Urinary bladder (tissue), 4 donors: Measurements from ENCODE around the gene VCAM1. TPM values are rescaled to one million over a fixed set of nuclear protein-coding genes. Genes with fewer than 3 reads are reported as not detected.
A peak's percentile ranks its signal among the peaks of the same experiment; 100 is the strongest.
"Not testable (repeated sequence)": the region's sequence is repeated elsewhere in the genome, so short reads cannot be mapped to it uniquely, and the experiment has no call there.

ENCODE experiments used
- DNase-seq: peaks from one replicate; pipeline ENCODE4 v3.0.0-alpha.2; 2015; ENCODE audit errors: extremely low spot score
- H3K27ac ChIP-seq: one replicate; pipeline ENCODE4 v1.5.1; 2013; ENCODE audit warnings: low read depth, mild to moderate bottlenecking, moderate library complexity
- H3K36me3 ChIP-seq: one replicate; pipeline ENCODE4 v1.6.1; 2013; ENCODE audit warnings: mild to moderate bottlenecking, moderate library complexity; ENCODE audit not compliant: insufficient read depth
- H3K4me1 ChIP-seq: one replicate; pipeline ENCODE4 v1.6.1; 2013; ENCODE audit warnings: mild to moderate bottlenecking, moderate library complexity; ENCODE audit not compliant: insufficient read depth
- H3K4me3 ChIP-seq: one replicate; pipeline ENCODE4 v1.5.1; 2013; ENCODE audit warnings: low read depth, low read length
- WGBS: extraction: QIAGEN DNeasy Blood & Tissue Kit; methylation state at CpG from one replicate; pipeline ENCODE4 v1.1.7; 2013; 5-methylcytosine and 5-hydroxymethylcytosine counted together
- polyA plus RNA-seq: library from polyadenylated mRNA; stranded (reverse); fragments of 200-250 nt; gene quantifications from one replicate; pipeline ENCODE4 v1.2.3, GENCODE V29; 2013
- total RNA-seq: library from RNA; depleted of rRNA; stranded (reverse); fragments of >200 nt; gene quantifications from one replicate; pipeline ENCODE4 v1.2.3, GENCODE V29; 2014
- donor health status: healthy with polysubstance abuse.
- donor health status: healthy.

The VCAM1 gene
- total and polyA plus RNA-seq, 2 donors = 13.2 to 136 TPM

DNA sequence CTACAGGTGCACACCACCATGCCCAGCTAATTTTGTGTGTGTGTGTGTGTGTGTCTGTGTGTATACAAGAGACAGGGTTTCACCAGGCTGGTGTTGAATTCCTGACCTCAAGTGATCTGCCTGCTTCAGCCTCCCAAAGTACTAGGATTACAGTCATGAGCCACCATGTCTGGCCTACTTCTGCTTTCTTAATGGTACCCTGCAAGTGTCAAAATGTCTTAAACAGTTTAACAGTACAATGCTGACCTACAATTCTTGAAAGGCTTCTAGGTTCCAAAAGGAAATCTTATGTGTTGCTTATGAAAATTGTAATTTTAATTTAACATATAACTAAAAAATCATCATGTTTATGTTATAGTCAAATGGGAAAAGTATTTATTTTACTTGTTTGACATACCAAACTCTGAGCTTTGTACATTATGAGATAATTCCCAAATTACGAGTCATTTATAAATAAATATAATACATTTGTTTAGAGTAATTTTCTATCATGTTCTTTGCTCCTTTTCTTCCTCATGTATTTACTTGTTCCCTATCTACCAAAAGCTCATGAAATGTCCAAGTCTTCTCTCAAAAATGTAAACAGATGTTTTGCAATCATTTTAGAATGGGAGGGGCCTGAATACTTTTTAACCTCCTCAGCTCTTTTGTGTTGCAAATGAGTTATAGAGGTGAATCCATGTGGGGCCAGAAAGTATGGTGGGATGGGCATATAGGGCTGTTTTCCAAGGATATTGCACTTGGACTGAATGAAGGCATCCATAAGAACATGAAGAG, 8.4 kb upstream of the VCAM1 start:
- no peak overlapping the region for H3K27ac ChIP-seq
- 43% methylated on average over 1 of the region's 1 CpG for WGBS
- DNase-seq = no peak
- H3K4me1 ChIP-seq = no peaks in the 10 kb centered on the region
- no peaks in the 10 kb centered on the region for H3K36me3 ChIP-seq
- H3K4me3 ChIP-seq = no peak overlapping the region

DNA sequence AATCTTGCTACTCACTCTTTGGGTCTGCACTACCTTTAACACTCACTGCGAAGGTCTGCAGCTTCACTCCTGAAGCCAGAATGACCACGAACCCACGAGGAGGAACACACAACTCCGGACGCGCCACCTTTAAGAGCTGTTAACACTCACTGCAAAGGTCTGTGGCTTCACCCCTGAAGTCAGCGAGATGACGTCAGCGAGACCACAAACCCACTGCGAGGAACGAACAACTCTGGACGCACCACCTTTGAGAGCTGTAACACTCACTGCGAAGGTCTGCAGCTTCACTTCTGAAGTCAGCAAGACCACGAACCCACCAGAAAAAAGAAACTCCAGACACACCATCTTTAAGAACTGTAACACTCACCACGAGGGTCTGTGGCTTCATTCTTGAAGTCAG, 6.5 kb upstream of the VCAM1 start:
- 90% methylated on average over 15 of the region's 15 CpGs for WGBS
- DNase-seq, H3K4me3 ChIP-seq, H3K27ac ChIP-seq, H3K36me3 ChIP-seq, H3K4me1 ChIP-seq: not testable (repeated sequence)

DNA sequence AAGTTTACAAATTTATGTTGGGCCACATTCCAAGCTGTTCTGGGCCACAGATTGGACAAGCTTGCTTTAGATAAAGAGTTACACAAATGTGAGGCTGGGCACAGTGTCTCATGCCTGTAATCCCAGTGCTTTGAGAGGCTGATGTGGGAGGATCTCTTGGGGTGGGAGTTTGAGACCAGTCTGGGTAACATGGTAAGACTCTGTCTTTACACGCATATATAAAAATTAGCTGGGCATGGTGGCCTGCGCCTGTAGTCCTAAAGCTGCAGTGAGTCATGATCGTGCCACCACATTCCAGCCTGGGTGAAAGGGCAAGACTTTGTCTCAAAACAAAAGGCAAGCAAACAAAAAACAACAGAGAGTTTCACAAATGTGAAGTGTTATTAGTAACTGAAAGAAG, 5.9 kb upstream of the VCAM1 start:
- no peak overlapping the region for H3K4me3 ChIP-seq
- WGBS = 69% methylated on average over 3 of the region's 3 CpGs
- no peaks in the 10 kb centered on the region for H3K36me3 ChIP-seq
- H3K27ac ChIP-seq = no peak overlapping the region
- DNase-seq = no peak
- no peaks in the 10 kb centered on the region for H3K4me1 ChIP-seq

GRCh38 chr1:100714599-100714998, 4.9 kb upstream of the VCAM1 start:
- Histone ChIP-seq H3K27ac (no peak overlapping the region), H3K36me3 (no peaks in the 10 kb centered on the region), H3K4me3 (no peak overlapping the region), H3K4me1 (no peaks in the 10 kb centered on the region)
- DNase-seq = no peak
- WGBS = 78% methylated on average over 1 of the region's 1 CpG

DNA sequence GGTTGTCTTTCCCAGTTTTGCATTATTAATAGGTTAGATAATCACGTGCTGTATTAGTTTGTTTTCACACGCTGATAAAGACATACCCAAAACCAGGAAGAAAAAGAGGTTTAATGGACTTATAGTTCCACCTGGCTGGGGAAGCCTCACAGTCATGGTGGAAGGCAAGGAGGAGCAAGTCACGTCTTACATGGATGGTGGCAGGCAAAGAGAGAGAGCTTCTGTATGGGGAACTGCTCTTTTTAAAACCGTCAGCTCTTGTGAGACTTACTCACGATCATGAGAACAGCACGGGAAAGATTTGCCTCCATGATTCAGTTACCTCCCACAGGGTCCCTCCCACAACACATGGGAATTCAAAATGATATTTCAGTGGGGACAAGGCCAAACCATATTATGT, 2.3 kb upstream of the VCAM1 start:
- Histone ChIP-seq H3K4me1 (no peaks in the 10 kb centered on the region), H3K36me3 (no peaks in the 10 kb centered on the region), H3K27ac (no peak overlapping the region), H3K4me3 (no peak overlapping the region)
- DNase-seq = no peak
- WGBS = 90% methylated on average over 6 of the region's 6 CpGs

GRCh38 chr1:100718581-100718980, 961 bp upstream of the VCAM1 start:
- Histone ChIP-seq H3K4me1 (no peaks in the 10 kb centered on the region), H3K27ac (no peak overlapping the region), H3K36me3 (peaks cover 2% of the 10 kb centered on the region), H3K4me3 (no peak overlapping the region)
- no peak for DNase-seq
- 72% methylated on average over 4 of the region's 4 CpGs for WGBS

DNA sequence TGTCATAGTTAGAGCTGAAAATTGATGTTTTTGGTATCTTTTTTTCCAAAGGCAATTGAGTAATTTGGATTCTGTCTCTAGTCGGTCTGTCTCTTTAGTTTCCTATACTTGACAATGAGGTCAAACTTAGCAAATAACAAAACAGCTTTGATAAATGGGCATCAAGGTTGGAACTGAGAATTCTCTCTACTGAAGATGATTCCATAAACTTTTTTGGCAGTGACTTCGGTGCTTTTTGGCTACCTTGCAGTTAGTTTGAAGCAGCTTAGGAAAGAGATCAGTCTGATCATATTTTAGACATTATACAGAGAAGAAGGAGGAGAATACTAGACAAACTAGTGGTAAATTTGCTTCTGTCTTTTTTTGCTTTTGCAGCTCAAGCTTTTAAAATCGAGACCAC, 559 bp downstream of the VCAM1 start:
- peaks cover 2% of the 10 kb centered on the region for H3K36me3 ChIP-seq
- H3K4me1 ChIP-seq = no peaks in the 10 kb centered on the region
- no peak overlapping the region for H3K27ac ChIP-seq
- no peak for DNase-seq
- peak overlapping the region; percentile 45 for H3K4me3 ChIP-seq
- 25% methylated on average over 3 of the region's 3 CpGs for WGBS

DNA sequence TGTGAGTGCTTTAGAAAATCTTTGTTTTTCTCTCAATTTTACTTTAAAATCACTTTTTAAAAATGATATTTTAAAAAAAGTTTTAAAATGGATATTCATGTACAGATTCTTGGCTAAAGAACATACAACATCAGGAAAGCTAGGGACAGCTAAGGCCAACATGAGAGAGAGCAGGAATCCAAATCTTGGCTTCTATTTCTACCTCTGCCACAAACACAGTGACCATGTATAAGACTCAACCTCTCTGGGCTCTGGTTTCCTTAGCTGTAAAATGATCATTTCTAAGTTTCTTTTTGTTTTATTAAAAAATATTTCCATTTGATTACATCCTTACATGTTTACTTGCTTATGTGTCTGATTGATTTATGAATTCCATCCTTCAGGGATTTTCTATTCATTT, 1.2 kb downstream of the VCAM1 start:
- no peaks in the 10 kb centered on the region for H3K4me1 ChIP-seq
- H3K27ac ChIP-seq = no peak overlapping the region
- H3K4me3 ChIP-seq = peak overlapping the region; percentile 45
- H3K36me3 ChIP-seq = peaks cover 2% of the 10 kb centered on the region
- no peak for DNase-seq

GRCh38 chr1:100721526-100722207, 2.1 kb downstream of the VCAM1 start:
- Histone ChIP-seq H3K4me1 (no peaks in the 10 kb centered on the region), H3K36me3 (peaks cover 2% of the 10 kb centered on the region), H3K27ac (no peak overlapping the region), H3K4me3 (peak overlapping the region; percentile 51)
- WGBS = 21% methylated on average over 9 of the region's 9 CpGs
- no peak for DNase-seq

DNA sequence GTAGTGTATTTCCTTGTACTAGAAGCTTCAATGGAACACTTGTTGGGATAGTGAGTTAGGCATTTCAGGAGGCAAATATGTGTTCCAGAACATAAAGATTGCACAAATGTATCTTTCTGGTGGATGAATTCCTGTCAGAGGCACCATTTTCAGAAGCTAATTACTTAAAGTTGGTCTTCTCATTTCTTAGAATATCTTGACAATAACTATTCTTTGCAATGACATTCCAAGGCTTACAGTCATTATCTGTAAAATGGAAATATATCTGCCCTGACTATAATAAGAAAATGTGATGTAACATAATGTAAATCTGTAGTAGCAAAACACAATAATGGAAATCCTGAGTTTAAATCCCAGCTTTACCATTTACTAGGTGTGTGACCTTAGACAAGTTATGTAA, 2.7 kb downstream of the VCAM1 start:
- DNase-seq = no peak
- Histone ChIP-seq H3K27ac (no peak overlapping the region), H3K36me3 (peaks cover 2% of the 10 kb centered on the region), H3K4me1 (no peaks in the 10 kb centered on the region), H3K4me3 (peak overlapping the region; percentile 51)

DNA sequence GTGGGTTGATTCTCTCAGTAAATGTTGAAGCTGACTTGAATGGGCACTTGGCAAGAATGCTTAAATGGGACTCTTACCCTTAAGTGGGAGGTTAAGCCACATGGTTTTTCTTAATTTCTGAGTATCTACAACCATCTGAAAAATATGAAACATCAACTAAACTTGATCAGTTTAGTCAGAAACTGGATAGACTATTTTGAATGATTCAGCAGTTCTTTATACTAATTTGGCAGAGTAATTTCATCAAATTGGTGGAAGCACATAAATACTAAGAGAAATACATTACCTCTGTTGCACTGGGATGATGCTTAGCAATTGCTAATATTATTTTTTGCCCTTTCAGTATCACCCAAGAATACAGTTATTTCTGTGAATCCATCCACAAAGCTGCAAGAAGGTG, 4.7 kb downstream of the VCAM1 start:
- Histone ChIP-seq H3K4me1 (no peaks in the 10 kb centered on the region), H3K36me3 (peaks cover 2% of the 10 kb centered on the region), H3K4me3 (no peak overlapping the region), H3K27ac (no peak overlapping the region)
- no peak for DNase-seq

- no peak for DNase-seq
- Histone ChIP-seq H3K4me1 (no peaks in the 10 kb centered on the region), H3K27ac (no peak overlapping the region), H3K36me3 (peaks cover 3% of the 10 kb centered on the region), H3K4me3 (no peak overlapping the region)
- 71% methylated on average over 1 of the region's 1 CpG for WGBS
Measured at GRCh38 chr1:100730130-100730529, 10.6 kb downstream of the VCAM1 start.

- H3K27ac ChIP-seq = no peak overlapping the region
- no peak for DNase-seq
- H3K36me3 ChIP-seq = peaks cover 3% of the 10 kb centered on the region
- WGBS = 91% methylated on average over 6 of the region's 6 CpGs
- H3K4me1 ChIP-seq = no peaks in the 10 kb centered on the region
- H3K4me3 ChIP-seq = no peak overlapping the region
Measured at GRCh38 chr1:100731309-100731708, 11.8 kb downstream of the VCAM1 start.

DNA sequence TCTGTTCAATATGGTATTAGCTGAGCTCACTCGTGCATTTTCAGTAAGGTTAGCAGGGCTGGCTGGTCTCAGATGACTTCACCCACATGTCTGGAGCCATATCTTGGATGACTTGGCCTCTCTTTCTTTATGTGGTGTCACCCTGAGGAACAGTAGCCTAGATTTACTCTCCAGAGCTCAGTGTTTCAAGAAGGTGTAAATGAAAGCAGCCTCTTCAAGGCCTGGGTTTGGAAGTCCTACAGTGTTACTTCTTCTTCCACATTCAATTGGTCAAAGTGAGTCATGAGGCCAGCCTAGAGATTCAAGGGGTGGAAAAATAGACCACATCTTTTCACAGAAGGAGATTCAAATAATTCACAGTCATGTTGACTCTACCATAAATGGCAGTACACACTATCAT, 12.2 kb downstream of the VCAM1 start:
- DNase-seq = no peak
- Histone ChIP-seq H3K4me1 (no peaks in the 10 kb centered on the region), H3K27ac (no peak overlapping the region), H3K4me3 (no peak overlapping the region), H3K36me3 (peaks cover 3% of the 10 kb centered on the region)
- 92% methylated on average over 1 of the region's 1 CpG for WGBS
